ENCODE data around the gene DUSP7. TPM values are rescaled to one million over a fixed set of nuclear protein-coding genes. Genes with fewer than 3 reads are reported as not detected.

Gene DUSP7
- polyA plus RNA-seq, 1 of the 3 experiments (the other 2 are of a cell fraction), result 25.8 TPM

DNA sequence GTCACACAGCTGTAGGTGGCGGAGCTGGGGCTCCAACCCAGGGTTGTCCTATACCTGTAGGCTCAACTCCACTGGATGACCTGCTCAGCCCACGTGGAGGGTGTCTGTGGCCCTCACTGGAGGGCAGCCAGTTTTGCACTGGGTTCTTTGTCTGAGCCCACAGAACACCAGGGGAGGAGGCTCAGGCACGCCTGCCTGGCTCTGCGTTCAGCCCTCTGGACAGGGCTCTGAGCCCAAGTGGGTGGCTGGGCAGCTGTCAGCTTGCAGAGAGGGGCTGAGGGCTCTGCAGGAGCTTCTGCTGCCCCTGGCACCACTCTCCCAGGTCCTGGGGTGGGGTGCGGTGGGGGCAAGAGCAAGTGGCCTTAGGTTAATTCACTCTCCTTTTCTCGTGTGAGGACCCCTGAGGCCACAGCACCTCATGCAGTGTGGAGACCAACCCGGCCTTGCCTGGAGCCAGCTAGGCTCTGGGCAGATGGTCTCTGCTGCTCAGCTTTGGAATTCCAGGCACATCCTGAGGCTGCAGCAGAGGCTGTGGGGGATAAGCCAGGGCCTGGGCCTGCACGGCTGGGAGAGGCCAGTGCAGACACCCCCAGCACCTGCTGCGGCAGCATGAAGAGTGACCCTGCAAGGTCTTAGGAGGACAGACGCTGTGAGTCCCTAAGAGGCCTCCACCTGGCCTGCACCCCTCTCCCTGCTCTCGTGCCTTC lies 23.5 kb downstream of the DUSP7 start:
- no peak for DNase-seq
- ChIA-PET POLR2A (interaction anchor here (0.5 to 9.4 kb wide), 11 partner anchors 6 to 245 kb away, joined by 3 to 218 read pairs (median 7); partner anchors contain the start of genes DUSP7, RPL29 and WDR82), CTCF (interaction anchor here (0.7 to 9.8 kb wide), 11 partner anchors 9 to 90 kb away, joined by 3 to 205 read pairs (median 3); partner anchors contain the start of genes ABHD14B, DUSP7 and RPL29)
- peak overlapping the region in 1 of 2 experiments; percentile 100; a peak in 2 of 4 replicates for H3K27ac ChIP-seq (ENCODE audit: low read depth in 2 of 2, low read length in 1 of 2)
- H3K4me3 ChIP-seq (ENCODE audit: low read depth in 2 of 2, low read length in 1 of 2), result no peak overlapping the region; a peak in 1 of 4 replicates
- WGBS (ENCODE audit: low lambda C conversion rate), result 69% methylated on average over 3 of the region's 11 CpGs
- H3K27me3 ChIP-seq (ENCODE audit: insufficient read depth), result no peaks in the 10 kb centered on the region
- no peak overlapping the region for H3K9ac ChIP-seq
- no peak overlapping the region for H2AFZ ChIP-seq (ENCODE audit: low read depth)
- H3K36me3 ChIP-seq (replicated peaks in 1 of 2; ENCODE audit: control insufficient read depth in 1 of 2, insufficient read depth in 2 of 2, low read length in 1 of 2), result no peaks in the 10 kb centered on the region
- no peaks in the 10 kb centered on the region for H3K9me2 ChIP-seq
- TF ChIP-seq GATA2 (CRISPR knock-in tag; IDR thresholded peaks at IDR 0.05) (no peak; the same call in 1 of the 2 replicates), CHD2 (IDR thresholded peaks at IDR 0.05; ENCODE audit: low read length, partially characterized antibody) (no peak), EP300 (IDR thresholded peaks at IDR 0.05; ENCODE audit: borderline replicate concordance in 1 of 2, low read depth in 1 of 2, low read length in 1 of 2) (peak in 1 of 2 experiments; percentile 57; a peak in 2 of 4 replicates), RCOR1 (IDR thresholded peaks at IDR 0.05; ENCODE audit: low read length) (peak; percentile 36; the same call in 1 of the 2 replicates), FOSL2 (IDR thresholded peaks at IDR 0.05; ENCODE audit: borderline replicate concordance, low read depth) (no peak), RAD21 (IDR thresholded peaks at IDR 0.05; ENCODE audit: low read length) (0 out of 2 replicates have a peak, but pooled peaks have one; percentile 12), GABPA (IDR thresholded peaks at IDR 0.05; ENCODE audit: low read depth) (no peak)
- TF ChIP-seq, protein P1, sequence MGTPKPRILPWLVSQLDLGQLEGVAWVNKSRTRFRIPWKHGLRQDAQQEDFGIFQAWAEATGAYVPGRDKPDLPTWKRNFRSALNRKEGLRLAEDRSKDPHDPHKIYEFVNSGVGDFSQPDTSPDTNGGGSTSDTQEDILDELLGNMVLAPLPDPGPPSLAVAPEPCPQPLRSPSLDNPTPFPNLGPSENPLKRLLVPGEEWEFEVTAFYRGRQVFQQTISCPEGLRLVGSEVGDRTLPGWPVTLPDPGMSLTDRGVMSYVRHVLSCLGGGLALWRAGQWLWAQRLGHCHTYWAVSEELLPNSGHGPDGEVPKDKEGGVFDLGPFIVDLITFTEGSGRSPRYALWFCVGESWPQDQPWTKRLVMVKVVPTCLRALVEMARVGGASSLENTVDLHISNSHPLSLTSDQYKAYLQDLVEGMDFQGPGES (IDR thresholded peaks at IDR 0.05; ENCODE audit: low read depth, low read length), result no peak
- no peak overlapping the region for H3K4me2 ChIP-seq
- no peaks in the 10 kb centered on the region for H3K9me3 ChIP-seq
- H3F3A ChIP-seq (replicated peaks; ENCODE audit: insufficient read depth), result no peaks in the 10 kb centered on the region
- no peaks in the 10 kb centered on the region for H4K20me1 ChIP-seq (ENCODE audit: insufficient read depth)
- no peaks in the 10 kb centered on the region for H3K79me2 ChIP-seq (ENCODE audit: insufficient read depth)
- H3K4me1 ChIP-seq (ENCODE audit: control insufficient read depth in 1 of 2, insufficient read depth in 2 of 2, low read depth in 1 of 2, low read length in 1 of 2), result peaks cover 0 to 96% of the 10 kb centered on the region in 2 experiments; a peak in 2 of 4 replicates

DNA sequence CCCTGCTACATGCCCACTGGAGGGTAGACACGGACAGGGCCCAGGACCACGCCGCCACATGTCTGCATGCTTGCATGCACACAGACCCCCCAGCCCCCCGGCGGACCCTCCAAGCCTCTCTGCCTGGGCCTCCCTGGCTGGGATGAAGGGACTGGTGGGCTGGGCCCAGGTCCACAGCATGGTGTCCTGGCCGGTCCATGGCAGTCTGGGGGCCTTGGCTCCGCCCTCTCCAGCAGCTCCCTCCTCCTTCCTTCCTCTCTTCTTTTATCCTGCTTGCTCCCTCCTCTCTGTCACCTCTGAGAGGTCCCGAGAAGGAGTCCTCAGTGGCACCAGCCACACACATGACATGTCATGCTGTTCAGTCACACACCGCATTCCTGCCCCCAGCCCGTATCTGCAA lies 24.5 kb downstream of the DUSP7 start:
- ChIA-PET POLR2A (interaction anchor here (1.0 to 9.4 kb wide), 12 partner anchors 7 to 209 kb away, joined by 3 to 218 read pairs (median 7); partner anchors contain the start of genes DUSP7 and RPL29), CTCF (interaction anchor here (0.7 to 9.8 kb wide), 12 partner anchors 10 to 111 kb away, joined by 3 to 205 read pairs (median 4); partner anchors contain the start of gene DUSP7)
- no peaks in the 10 kb centered on the region for H4K20me1 ChIP-seq (ENCODE audit: insufficient read depth)
- no peak for DNase-seq
- no peak overlapping the region for H3K4me2 ChIP-seq
- WGBS (ENCODE audit: low lambda C conversion rate), result 93% methylated on average over 5 of the region's 10 CpGs
- H2AFZ ChIP-seq (ENCODE audit: low read depth), result no peak overlapping the region
- H3K9me3 ChIP-seq, result no peaks in the 10 kb centered on the region
- H3K9ac ChIP-seq, result no peak overlapping the region
- no peaks in the 10 kb centered on the region for H3K27me3 ChIP-seq (ENCODE audit: insufficient read depth)
- no peak overlapping the region for H3K4me3 ChIP-seq (ENCODE audit: low read depth in 2 of 2, low read length in 1 of 2)
- peaks cover 0 to 87% of the 10 kb centered on the region in 2 experiments; a peak in 2 of 4 replicates for H3K4me1 ChIP-seq (ENCODE audit: control insufficient read depth in 1 of 2, insufficient read depth in 2 of 2, low read depth in 1 of 2, low read length in 1 of 2)
- no peaks in the 10 kb centered on the region for H3K9me2 ChIP-seq
- TF ChIP-seq TEAD4 (IDR thresholded peaks at IDR 0.05; ENCODE audit: borderline replicate concordance, insufficient read depth) (no peak), MXI1 (IDR thresholded peaks at IDR 0.05; ENCODE audit: low read depth, low read length) (no peak), CHD2 (IDR thresholded peaks at IDR 0.05; ENCODE audit: low read length, partially characterized antibody) (no peak), NFIC (IDR thresholded peaks at IDR 0.05; ENCODE audit: borderline replicate concordance) (no peak), ELF1 (IDR thresholded peaks at IDR 0.05) (no peak), RFX5 (IDR thresholded peaks at IDR 0.05; ENCODE audit: low read length) (no peak)
- TF ChIP-seq, protein P2, sequence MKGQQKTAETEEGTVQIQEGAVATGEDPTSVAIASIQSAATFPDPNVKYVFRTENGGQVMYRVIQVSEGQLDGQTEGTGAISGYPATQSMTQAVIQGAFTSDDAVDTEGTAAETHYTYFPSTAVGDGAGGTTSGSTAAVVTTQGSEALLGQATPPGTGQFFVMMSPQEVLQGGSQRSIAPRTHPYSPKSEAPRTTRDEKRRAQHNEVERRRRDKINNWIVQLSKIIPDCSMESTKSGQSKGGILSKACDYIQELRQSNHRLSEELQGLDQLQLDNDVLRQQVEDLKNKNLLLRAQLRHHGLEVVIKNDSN (IDR thresholded peaks at IDR 0.05; ENCODE audit: borderline replicate concordance, low read depth), result no peak
- peak overlapping the region in 1 of 2 experiments; percentile 100; a peak in 2 of 4 replicates for H3K27ac ChIP-seq (ENCODE audit: low read depth in 2 of 2, low read length in 1 of 2)
- no peaks in the 10 kb centered on the region for H3K79me2 ChIP-seq (ENCODE audit: insufficient read depth)
- no peaks in the 10 kb centered on the region for H3K36me3 ChIP-seq (replicated peaks in 1 of 2; ENCODE audit: control insufficient read depth in 1 of 2, insufficient read depth in 2 of 2, low read length in 1 of 2)
- no peaks in the 10 kb centered on the region for H3F3A ChIP-seq (replicated peaks; ENCODE audit: insufficient read depth)
